GM12892 (cell line): ENCODE data around the gene KRTAP4-7.

Experiments
- POLR2AphosphoS5 ChIP-seq: IDR thresholded peaks from 2 replicates; pipeline ENCODE4 v1.6.1; 2011; ENCODE audit warnings: low read depth, low read length, control low read depth
- TAF1 ChIP-seq: IDR thresholded peaks from 2 replicates; pipeline ENCODE4 v1.6.1; 2011; ENCODE audit warnings: low read depth, mild to moderate bottlenecking, control low read depth, low read length, borderline replicate concordance

- no peak for TF ChIP-seq POLR2AphosphoS5
- no peak for TF ChIP-seq TAF1
Measured at GRCh38 chr17:41065829-41066624, 17.9 kb upstream of the KRTAP4-7 start, which contains the start of gene KRTAP2-4.
